Gastrocnemius medialis (tissue), 4 donors: ENCODE data around the gene VSTM2B. TPM values are rescaled to one million over a fixed set of nuclear protein-coding genes. Genes with fewer than 3 reads are reported as not detected.

ENCODE experiments used
- ATAC-seq, 2 donors: fragments of 150-250 bp; one replicate each; pipeline ENCODE4 v1.9.1; 2016
- DNase-seq, 2 donors: peaks; one replicate each; pipeline ENCODE4 v3.0.0-alpha.2; 2019
- H3K27ac ChIP-seq, 4 donors: fragments of 200-600 bp; sonication (generic); 1 replicate in 1 of 4; 2 replicates in 3 of 4; pipeline ENCODE4 v1.5.1; 2016 to 2018; ENCODE audit warnings: mild to moderate bottlenecking in 2 of 4, moderate library complexity in 1 of 4
- H3K27me3 ChIP-seq, 3 donors: fragments of 200-600 bp; sonication (generic) in 2 of 3; 1 replicate in 1 of 3; 2 replicates in 2 of 3; pipeline versions ENCODE4 v1.5.1 to v1.6.0; 2016 to 2019; ENCODE audit warnings: mild to moderate bottlenecking in 1 of 3, moderate library complexity in 1 of 3
- H3K36me3 ChIP-seq, 2 donors: fragments of 200-600 bp; sonication (generic) in 1 of 2; one replicate each; pipeline ENCODE4 v1.5.1; 2017 to 2018
- H3K4me1 ChIP-seq, 2 donors: fragments of 200-600 bp; sonication (generic) in 1 of 2; one replicate each; pipeline ENCODE4 v1.5.1; 2016 to 2017; ENCODE audit warnings: mild to moderate bottlenecking in 2 of 2
- H3K4me3 ChIP-seq, 4 donors: fragments of 200-600 bp; sonication (generic) in 3 of 4; 1 replicate in 1 of 4; 2 replicates in 3 of 4; pipeline ENCODE4 v1.5.1; 2016 to 2019; ENCODE audit warnings: mild to moderate bottlenecking in 2 of 4
- H3K9me3 ChIP-seq, 3 donors: fragments of 200-600 bp; sonication (generic) in 2 of 3; 1 replicate in 1 of 3; 2 replicates in 2 of 3; pipeline ENCODE4 v1.5.1; 2016 to 2019
- POLR2A ChIP-seq, 2 donors: fragments of 450-650 bp; IDR thresholded peaks; one replicate each; pipeline ENCODE4 v1.6.1; 2017; ENCODE audit warnings: antibody characterized with exemption in 2 of 2, mild to moderate bottlenecking in 2 of 2, moderate library complexity in 2 of 2
- in situ Hi-C, 4 donors: fragments of 200-750 bp; cut with MboI; loops; one replicate each; pipeline versions ENCODE4 v1.15.0 to v1.8.0; 2017; ENCODE audit warnings: low sequenced_read_pairs in 4 of 4
- intact Hi-C: fragments of 100-400 bp; cut with DNase I; formaldehyde crosslinking; loops from one replicate; pipeline ENCODE4 v1.15.1; 2023; ENCODE audit warnings: low total_unique reads
- total RNA-seq, 4 donors: library from RNA; depleted of rRNA; stranded (reverse); fragments of >200 nt; gene quantifications; one replicate each; pipeline versions ENCODE4 v1.1.0 to v1.2.3, GENCODE V29; 2016
- TF ChIP-seq, protein P1 (sequence below), 5 experiments: fragments of 450-650 bp in 3 of 5; fragments of 200-600 bp in 2 of 5; sonication (generic) in 2 of 5; IDR thresholded peaks in 4 of 5; conservative IDR thresholded peaks in 1 of 5; 1 replicate in 4 of 5; 2 replicates in 1 of 5; pipeline ENCODE4 v1.5.1; 2016 to 2019; ENCODE audit warnings: antibody characterized with exemption in 5 of 5, mild to moderate bottlenecking in 3 of 5, moderate library complexity in 3 of 5

Gene VSTM2B
- total RNA-seq, 4 donors from 2014 or later: not detected

DNA sequence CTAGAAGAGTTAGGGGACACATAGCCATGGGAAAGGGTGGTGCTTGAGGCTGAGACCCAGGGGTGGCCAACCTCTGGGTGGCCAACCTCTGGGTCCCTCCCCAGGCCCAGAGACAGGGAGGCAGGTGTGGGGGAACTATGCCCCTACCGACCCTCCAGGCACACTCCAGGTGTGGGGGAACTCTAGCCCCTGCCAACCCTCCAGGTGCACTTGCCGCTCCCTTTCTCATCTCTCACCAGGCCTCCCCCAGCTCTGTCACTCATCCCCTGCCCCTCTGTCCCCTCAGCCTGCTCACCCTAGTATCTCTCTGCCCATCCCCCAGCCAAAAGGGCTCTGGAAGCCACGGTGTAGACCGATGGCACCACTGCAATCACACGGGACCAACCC is 10.6 kb upstream of the VSTM2B start:
- no peak for TF ChIP-seq POLR2A (IDR thresholded peaks at IDR 0.05)
- TF ChIP-seq, protein P1, sequence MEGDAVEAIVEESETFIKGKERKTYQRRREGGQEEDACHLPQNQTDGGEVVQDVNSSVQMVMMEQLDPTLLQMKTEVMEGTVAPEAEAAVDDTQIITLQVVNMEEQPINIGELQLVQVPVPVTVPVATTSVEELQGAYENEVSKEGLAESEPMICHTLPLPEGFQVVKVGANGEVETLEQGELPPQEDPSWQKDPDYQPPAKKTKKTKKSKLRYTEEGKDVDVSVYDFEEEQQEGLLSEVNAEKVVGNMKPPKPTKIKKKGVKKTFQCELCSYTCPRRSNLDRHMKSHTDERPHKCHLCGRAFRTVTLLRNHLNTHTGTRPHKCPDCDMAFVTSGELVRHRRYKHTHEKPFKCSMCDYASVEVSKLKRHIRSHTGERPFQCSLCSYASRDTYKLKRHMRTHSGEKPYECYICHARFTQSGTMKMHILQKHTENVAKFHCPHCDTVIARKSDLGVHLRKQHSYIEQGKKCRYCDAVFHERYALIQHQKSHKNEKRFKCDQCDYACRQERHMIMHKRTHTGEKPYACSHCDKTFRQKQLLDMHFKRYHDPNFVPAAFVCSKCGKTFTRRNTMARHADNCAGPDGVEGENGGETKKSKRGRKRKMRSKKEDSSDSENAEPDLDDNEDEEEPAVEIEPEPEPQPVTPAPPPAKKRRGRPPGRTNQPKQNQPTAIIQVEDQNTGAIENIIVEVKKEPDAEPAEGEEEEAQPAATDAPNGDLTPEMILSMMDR (IDR thresholded peaks at IDR 0.05 in 4 of 5, conservative IDR thresholded peaks at IDR 0.05 in 1 of 5): no peak

DNA sequence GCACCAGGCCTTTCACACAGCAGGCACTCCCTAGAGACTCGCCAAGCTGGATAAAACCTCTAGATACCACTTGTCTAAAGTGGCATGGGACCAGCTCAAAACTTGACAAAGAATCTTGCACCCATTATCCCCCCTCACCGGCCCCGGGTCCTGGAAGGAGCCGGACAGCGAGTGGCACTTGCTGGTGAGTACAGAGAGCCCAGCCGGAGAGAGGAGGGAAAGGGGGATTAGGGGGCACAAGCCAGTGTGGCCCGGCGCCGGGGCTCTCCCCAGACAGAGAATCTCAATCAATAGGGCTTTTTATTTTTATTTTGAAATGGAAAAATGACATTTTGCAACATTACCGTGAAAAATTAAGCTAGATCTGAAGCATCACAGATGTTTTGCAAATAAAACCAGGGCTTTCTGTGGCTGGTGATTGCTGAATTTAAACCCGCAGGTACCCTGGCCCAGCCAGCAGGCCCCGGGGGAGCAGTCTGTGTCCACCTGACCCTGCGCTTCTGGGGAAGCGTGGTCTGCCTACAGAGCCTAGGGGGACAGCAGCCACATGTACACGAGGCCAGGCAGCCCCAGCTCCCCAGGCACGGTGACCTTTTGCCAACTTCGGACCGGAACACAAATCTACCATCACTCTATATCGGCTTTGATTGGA is 10.0 kb upstream of the VSTM2B start:
- Histone ChIP-seq H3K4me3 (no peak overlapping the region), H3K4me1 (no peaks in the 10 kb centered on the region), H3K27me3 (peaks cover 0 to 2% (median 2%) of the 10 kb centered on the region in 3 donors), H3K36me3 (no peaks in the 10 kb centered on the region), H3K27ac (no peak overlapping the region), H3K9me3 (no peaks in the 10 kb centered on the region)
- no peak for TF ChIP-seq POLR2A (IDR thresholded peaks at IDR 0.05)
- TF ChIP-seq, protein P1 (IDR thresholded peaks at IDR 0.05 in 4 of 5, conservative IDR thresholded peaks at IDR 0.05 in 1 of 5): no peak
- DNase-seq: no peak
- no peak for ATAC-seq
- intact Hi-C loops: no loop called here
- in situ Hi-C loops: no loop called here

More for the DNA sequence above, 10.6 kb upstream of the VSTM2B start:
- in situ Hi-C loops: no loop called here
- Histone ChIP-seq H3K36me3 (no peaks in the 10 kb centered on the region), H3K4me3 (no peak overlapping the region), H3K27ac (no peak overlapping the region), H3K9me3 (no peaks in the 10 kb centered on the region), H3K27me3 (peaks cover 0 to 2% (median 0%) of the 10 kb centered on the region in 3 donors), H3K4me1 (no peaks in the 10 kb centered on the region)
- no peak for DNase-seq
- ATAC-seq: no peak
- intact Hi-C loops: no loop called here

DNA sequence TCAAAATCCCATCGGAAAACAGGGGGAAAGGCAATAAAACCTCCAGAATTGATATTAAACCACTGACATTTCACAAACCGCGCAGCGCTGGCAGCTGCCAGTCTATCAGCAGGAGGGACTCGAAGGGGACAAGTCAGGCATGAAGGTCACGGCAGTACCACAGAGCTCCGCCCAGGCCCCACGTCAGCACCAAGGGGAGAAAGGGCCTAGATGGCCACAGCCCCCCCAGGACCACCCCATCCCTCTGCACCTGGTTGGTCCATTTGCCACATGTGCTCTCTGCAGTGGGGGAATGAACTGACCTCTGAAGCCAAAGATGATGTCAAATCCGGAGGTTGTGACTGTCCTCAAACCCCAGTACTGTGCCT is 9.5 kb upstream of the VSTM2B start:
- ATAC-seq (no peak), DNase-seq (no peak)
- intact Hi-C loops: no loop called here
- no peak overlapping the region for H3K4me3 ChIP-seq
- H3K27me3 ChIP-seq: peaks cover 2 to 7% (median 3%) of the 10 kb centered on the region in 3 donors
- in situ Hi-C loops: no loop called here
- TF ChIP-seq, protein P1 (IDR thresholded peaks at IDR 0.05 in 4 of 5, conservative IDR thresholded peaks at IDR 0.05 in 1 of 5): no peak
- TF ChIP-seq POLR2A (IDR thresholded peaks at IDR 0.05): no peak
- H3K4me1 ChIP-seq: no peaks in the 10 kb centered on the region
- H3K27ac ChIP-seq: no peak overlapping the region
- H3K9me3 ChIP-seq: no peaks in the 10 kb centered on the region
- H3K36me3 ChIP-seq: no peaks in the 10 kb centered on the region

- H3K27me3 ChIP-seq: peaks cover 2 to 11% (median 3%) of the 10 kb centered on the region in 3 donors
- TF ChIP-seq POLR2A (IDR thresholded peaks at IDR 0.05): no peak
- TF ChIP-seq, protein P1 (IDR thresholded peaks at IDR 0.05 in 4 of 5, conservative IDR thresholded peaks at IDR 0.05 in 1 of 5): no peak
These were observed 8.9 kb upstream of the VSTM2B start for GRCh38 chr19:29516821-29517395.

More at GRCh38 chr19:29516821-29517395, 8.9 kb upstream of the VSTM2B start:
- in situ Hi-C loops (no loop called here), intact Hi-C loops (no loop called here)
- no peak overlapping the region for H3K27ac ChIP-seq
- H3K36me3 ChIP-seq: no peaks in the 10 kb centered on the region
- H3K4me1 ChIP-seq: no peaks in the 10 kb centered on the region
- no peak overlapping the region for H3K4me3 ChIP-seq
- no peak for ATAC-seq
- H3K9me3 ChIP-seq: no peaks in the 10 kb centered on the region
- no peak for DNase-seq
